HG03571 (cell line): Measurements from ENCODE around the gene TNFRSF25.
"Not testable (repeated sequence)": the region's sequence is repeated elsewhere in the genome, so short reads cannot be mapped to it uniquely, and the experiment has no call there.

ENCODE experiments used
- ATAC-seq: cut with Tn5 transposase; IDR thresholded peaks from one replicate; pipeline ENCODE4 v1.9.1; 2021; ENCODE audit not compliant: unreplicated experiment

Gene TNFRSF25

DNA sequence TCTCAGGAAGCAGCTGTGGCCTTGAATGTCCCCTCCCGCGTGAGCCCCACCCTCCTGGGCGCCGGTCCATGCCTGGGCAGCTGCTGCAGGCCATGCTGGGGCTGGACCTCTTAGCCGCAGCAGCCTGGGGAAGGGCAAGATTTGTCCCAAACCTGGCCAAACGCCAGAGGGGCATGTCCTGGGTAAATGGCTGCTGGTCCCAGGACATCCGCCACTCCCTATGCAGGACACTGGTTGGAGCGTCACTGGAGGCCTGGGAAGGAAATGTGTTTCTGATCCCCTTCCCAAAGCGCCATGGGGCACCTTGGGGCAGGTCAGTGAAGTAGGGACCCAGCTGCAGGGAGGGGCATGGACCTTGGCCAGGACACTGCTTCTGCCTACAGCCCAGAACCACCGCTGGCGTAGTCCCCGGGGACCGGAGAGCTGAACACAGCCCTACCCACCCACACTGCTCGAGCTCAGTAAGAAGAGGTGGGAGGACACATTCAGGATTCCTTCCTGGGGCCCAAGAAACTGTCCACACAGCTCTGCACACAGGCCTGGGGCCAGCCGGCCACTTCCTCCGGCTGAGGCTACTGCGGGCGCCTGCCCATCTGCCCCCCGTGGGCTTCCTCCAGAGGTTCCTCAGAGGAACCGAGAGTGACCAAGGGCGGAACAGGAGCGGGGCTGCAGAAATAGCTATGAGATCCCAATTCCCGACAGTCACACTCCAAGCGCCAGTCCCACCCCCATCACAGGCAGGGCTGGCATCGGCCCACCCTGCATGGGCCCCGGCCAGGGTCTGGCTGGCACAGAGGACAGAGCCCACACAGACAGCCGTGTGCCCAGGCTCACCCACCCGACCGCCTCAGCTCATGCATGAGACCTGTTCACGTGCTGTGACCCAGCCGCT, 36.3 kb upstream of the TNFRSF25 start:
- ATAC-seq: no peak

DNA sequence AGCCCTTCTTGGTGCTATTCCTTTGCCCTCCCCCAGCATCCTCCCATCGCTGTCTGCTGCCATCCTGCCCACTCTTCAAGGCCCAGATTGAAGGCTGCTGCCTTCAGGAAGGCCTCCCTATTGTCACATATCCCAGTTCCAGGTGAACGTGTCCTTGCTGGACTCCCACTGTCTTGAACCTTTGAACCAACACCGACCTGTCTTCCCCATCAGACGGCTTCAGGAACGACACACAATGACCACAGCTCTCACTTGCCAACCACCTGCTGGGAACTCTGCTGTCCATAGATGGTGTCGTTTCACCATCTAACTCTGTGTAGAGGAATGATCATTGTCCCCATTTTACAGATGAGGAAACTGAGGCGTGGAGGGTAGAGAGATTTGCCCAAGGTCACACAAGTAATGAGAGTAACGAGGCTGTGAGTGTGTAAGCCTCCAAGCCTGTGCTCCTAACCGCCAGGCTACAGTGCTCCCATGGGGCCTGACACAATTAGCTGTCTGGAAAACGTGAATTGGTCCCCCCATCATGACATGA, 35.4 kb upstream of the TNFRSF25 start:
- ATAC-seq: no peak

DNA sequence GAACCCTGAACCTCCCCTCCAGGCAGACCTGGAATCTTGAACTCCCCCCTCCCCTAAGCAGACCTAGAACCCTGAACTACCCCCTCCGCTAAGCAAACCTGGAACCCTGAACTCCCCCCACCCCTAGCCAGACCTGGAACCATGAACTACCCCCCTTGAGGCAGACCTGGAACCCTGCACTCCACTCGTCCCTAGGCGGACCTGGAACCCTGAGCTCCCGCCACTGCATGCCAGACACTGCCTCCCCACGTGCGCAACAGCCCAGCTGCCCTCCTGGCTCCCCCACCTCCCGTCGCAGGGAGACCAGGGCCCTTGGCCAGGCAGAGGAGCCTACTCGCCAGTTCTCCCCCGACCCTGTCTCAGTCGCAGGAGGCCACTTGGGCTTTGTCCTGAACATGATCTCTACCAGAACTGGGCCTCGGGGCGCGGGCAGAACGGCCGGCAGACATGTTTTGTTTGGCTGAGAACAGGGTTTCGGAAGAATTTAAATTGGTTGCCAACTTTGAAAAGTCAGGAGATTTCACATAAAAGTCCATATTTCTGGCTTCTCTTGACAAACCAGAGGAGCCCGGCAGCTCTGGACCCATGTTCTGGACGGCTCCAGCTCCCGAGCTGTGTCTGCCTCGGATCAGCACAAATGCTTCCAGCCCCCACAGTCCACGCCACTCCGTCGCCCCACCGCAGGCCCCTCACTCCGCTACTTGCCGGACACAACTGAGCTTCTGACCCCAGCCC, 34.7 kb upstream of the TNFRSF25 start:
- no peak for ATAC-seq

- no peak for ATAC-seq
These were observed 33.3 kb upstream of the TNFRSF25 start for GRCh38 chr1:6499296-6499695.

- ATAC-seq: no peak
These were observed 32.7 kb upstream of the TNFRSF25 start for GRCh38 chr1:6498576-6499111.

DNA sequence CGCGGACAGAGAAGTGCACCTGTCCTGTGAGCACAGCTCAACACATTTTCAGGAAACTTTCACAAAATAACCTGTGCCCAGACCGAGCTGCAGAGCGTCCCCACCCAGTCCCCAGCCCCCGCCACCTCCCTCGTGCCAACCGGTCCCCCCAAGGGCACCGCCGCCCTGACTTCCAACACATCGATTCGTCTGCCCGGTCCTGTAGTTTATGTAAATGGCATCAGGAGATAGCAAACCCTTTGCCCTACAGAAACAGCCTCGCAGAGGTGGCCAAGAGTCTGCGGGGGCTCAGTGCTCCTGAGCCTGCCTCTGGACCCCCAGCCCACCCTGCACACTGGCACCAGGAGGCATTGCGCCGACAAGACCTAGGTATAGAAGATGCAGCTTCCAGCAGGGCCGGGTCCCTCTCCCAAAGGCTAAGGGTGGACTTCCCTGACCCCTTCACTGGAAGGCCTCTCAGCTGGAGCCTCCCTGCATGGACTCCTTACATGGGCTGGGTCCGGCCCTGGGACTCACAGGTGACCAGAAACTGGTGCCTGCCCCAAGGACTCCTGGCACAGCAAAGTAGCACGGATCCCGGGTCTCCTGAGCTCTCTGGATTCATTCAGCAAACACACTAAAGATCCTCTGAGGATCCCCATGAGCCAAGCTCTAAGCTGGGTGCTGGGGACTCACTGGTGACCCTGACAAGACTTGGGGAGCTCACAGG, 32.0 kb upstream of the TNFRSF25 start:
- no peak for ATAC-seq

GRCh38 chr1:6497215-6497866, 31.4 kb upstream of the TNFRSF25 start:
- ATAC-seq: no peak

GRCh38 chr1:6496890-6497214, 30.9 kb upstream of the TNFRSF25 start:
- ATAC-seq: no peak

- ATAC-seq: no peak
These were observed 30.4 kb upstream of the TNFRSF25 start for GRCh38 chr1:6496365-6496721.

DNA sequence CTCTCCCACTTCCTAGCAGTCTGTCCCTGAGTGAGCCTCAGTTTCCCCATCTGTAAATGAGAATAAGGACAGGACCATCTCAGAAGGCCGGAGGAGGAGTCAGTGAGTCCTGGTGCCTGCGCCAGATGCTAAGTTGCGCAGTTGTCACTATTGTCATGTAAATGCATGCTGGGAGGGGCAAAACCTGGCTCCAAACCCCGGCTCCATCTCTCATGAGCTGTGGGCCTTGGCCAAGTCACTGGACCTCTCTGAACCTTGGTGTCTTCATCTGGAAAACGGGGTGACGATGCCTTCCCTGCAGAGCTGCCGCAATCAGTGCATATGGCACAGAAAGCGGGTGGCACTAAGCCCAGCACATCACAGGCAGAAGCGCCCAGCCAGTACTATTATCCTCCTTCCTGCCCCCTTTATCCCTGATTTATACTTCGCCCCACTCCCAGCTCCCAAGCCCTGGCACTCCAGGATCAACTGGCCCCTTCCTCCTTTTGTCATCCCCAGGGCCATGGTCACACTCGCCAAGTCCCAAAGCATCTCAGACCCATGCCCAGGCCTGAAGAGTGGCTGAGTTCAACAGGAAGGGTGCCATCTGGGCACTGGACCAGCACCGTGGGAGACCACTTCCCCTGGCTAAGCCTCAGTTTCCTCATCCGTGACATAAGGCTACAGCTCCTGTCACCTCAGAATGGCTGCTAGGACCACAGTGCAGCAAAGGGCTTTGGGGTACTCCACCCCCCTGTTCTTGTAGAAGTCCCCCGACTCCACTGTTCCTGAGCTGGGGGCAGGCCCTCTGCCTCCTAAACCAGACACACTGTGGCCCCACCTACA, 29.8 kb upstream of the TNFRSF25 start:
- ATAC-seq: no peak

- ATAC-seq: no peak
These were observed 29.1 kb upstream of the TNFRSF25 start for GRCh38 chr1:6495041-6495441.

GRCh38 chr1:6494627-6495026, 28.7 kb upstream of the TNFRSF25 start:
- no peak for ATAC-seq

DNA sequence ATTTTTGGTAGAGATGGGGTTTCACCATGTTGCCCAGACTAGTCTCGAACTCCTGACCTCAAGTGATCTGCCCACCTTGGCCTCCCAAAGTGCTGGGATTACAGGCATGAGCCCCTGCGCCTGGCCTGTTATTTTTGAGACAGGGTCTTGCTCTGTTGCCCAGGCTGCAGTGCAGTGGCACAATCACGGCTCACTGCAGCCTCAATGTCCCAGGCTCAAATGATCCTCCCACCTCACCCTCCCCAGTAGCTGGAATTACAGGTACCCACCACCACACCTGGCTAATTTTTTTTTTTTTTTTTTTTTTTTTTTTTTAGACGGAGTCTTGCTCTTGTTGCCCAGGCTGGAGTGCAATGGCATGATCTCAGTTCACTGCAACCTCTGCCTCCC, 27.9 kb upstream of the TNFRSF25 start:
- not testable (repeated sequence) for ATAC-seq

- ATAC-seq: no peak
These were observed 26.0 kb upstream of the TNFRSF25 start for GRCh38 chr1:6491966-6492365.

GRCh38 chr1:6491480-6491962, 25.5 kb upstream of the TNFRSF25 start, which contains the start of gene PLEKHG5:
TSS of gene PLEKHG5 (minus strand) at chr1:6491667. CDS start at chr1:6477571, 14,096 bp downstream.
- ATAC-seq: no peak

DNA sequence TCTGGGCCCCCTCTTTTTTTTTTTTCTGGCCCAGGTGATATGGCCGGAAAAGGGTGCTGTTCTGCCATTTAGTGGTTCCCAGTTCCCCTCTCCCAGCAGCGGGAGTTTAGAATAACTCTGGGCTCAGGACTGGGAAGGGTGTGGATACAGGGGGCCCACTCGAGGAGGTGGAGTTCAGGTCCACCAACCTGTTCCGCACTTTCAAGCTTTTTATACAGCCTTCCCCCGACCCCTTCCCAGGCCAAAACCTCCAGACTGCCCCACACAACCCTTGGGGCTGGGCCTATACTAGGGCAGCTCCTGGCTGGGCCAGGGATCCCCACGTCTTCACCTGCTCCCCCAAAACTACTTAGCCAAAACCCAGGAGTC, 25.1 kb upstream of the TNFRSF25 start:
- ATAC-seq: no peak

GRCh38 chr1:6490181-6491080, 24.5 kb upstream of the TNFRSF25 start:
- no peak for ATAC-seq

GRCh38 chr1:6489799-6490180, 23.8 kb upstream of the TNFRSF25 start:
- peak; percentile 65 for ATAC-seq

DNA sequence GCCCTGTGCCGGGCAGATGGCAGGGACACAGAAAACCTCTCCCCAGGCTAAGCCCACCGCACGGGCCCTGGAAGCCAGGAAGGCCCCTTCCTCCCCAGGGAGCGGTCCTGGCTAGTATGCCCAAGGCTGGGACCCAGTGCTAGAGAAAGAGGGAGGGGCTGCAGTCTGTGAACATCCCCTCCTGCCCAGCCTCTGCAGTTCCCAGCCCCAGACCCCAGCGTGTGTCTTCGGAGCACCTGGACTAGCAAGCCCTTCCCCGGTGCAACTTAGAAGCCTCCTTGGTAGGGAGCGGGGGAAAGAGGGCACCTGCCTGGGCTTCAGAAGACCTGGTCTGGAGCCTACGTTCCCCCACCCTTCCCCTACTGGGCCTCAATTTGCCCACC, 23.4 kb upstream of the TNFRSF25 start:
- no peak for ATAC-seq
